Activated CD4-positive, alpha-beta T cell treated with anti-CD3 and anti-CD28 coated beads, Interleukin-2, amount 50 U/mL, for 24 hours (primary cell): ENCODE data around the gene POLR2L.

ENCODE experiments used
- DNase-seq, 2 donors: peaks; one replicate each; pipeline ENCODE4 v3.0.0-alpha.2; 2020; ENCODE audit warnings: low read depth in 1 of 2, low spot score in 1 of 2

The POLR2L gene

GRCh38 chr11:813456-814096 lies 28.8 kb downstream of the POLR2L start:
- DNase-seq = no peak

- DNase-seq = no peak
Observed at GRCh38 chr11:813072-813455, 29.3 kb downstream of the POLR2L start.

DNA sequence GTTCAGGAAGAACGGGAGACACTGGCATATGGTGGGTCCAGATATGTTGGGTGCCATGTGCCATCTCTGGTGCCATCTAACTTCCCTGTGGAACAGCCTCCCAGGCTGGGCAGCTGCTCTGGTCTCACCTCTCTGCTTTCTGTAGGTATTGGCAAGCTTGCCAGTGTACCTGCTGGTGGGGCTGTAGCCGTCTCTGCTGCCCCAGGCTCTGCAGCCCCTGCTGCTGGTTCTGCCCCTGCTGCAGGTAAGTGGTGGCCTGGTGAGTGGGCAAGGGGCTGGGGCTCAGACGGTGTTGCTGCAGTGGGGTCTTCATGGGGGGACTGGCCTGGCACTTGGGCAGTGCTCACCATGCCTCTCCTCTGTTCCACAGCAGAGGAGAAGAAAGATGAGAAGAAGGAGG lies 29.9 kb downstream of the POLR2L start:
- no peak for DNase-seq

DNA sequence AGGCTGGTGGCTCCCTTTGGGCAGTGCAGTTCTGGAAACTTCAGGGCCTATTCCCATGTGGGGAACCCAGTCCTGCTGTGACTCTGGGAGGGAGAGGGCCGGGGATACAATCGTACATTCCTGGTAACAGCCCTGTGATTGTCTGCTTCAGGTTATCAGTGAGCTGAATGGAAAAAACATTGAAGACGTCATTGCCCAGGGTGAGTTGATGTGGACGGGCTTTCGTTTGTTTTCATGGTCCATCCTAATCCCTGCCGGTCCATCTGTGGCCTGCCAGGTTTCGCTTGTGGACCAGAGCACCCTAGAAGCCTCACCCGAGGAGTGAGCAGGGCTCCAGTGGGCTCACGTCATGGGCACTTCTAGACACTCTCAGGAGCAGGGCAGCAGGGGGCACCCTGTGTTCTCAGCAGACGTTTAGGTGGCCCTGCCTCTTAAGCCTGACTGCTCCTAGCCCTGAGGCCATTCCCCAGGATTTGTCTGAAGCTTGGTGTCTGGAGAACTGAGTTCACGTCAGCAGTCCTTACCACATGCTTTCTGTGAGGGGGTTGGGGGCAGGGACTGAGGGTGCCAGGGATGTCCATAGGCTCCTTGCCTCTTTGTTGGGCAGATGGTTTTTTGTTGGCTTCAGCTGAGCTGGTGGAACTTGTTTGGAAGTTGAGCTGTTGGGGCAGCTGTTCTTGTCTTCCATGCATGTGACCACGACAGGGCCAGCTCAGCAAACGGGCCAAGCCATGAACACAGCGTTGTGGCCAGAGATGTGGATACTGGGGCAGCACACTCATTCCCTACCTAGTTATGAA lies 30.7 kb downstream of the POLR2L start:
- DNase-seq = no peak

DNA sequence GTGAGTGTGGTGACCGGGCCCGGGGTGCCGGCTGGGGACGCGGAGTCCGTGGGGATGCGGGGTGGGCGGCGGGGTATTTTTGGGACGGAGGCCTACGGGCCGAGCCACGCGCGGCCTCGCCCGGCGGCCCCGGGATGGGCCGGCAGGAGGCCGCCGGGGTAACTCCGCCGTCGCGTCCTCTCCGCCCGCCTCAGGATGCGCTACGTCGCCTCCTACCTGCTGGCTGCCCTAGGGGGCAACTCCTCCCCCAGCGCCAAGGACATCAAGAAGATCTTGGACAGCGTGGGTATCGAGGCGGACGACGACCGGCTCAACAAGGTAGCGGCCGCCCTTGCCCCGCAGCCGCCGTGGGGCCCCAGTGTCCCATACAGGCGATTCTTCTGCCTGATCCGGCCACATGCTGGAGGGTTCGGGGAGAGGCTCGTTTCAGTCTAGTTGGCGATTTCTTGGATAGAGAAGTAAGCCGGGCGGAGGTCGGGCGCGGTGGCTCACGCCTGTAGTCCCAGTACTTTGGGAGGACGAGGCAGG lies 32.2 kb downstream of the POLR2L start:
- no peak for DNase-seq

- DNase-seq = peak; percentile 97 to 98
Observed at GRCh38 chr11:809287-810039, 32.9 kb downstream of the POLR2L start, which contains the start of gene RPLP2. TSS of gene RPLP2 (plus strand) at chr11:809967. CDS start at chr11:810235, 268 bp downstream.

DNA sequence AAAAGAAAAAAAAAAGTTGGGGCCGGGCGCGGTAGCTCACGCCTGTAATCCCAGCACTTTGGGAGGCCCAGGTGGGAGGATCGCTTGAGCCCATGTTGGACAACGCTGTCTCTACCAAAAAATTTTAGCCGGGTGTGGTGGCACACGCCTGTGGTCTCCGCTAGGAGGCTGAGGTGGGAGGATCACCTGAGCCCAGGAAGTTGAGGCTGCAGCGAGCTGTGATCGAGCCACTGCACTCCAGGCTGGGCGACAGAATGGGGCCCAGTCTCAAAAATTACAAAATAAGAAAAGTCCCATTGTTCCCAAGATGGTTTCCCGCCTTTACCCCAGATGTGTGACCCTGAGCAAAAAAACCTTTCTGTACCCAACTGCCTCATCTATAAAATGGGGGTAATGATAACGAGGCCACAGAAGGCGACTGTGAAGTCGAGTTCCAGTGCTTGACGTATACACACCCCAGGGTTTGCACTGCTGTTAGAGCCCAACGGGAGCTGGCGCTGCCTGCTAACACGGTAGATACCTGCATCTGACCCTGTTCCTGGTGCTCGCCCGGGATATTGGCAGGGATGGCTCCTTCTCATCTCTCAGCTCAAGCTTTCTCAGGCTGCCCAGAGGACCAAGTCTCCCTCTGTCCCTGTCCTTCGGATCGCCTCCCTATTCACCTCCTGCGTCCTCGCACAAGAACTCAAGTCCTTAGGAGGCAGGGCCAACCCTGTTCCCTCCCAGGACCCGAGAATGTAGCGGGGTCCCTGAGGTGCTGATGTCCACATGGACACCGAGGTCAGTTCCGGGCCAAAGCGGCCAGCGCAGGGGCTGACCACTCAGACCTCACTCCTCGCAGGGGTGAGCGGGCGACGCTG lies 33.7 kb downstream of the POLR2L start:
- no peak for DNase-seq

DNA sequence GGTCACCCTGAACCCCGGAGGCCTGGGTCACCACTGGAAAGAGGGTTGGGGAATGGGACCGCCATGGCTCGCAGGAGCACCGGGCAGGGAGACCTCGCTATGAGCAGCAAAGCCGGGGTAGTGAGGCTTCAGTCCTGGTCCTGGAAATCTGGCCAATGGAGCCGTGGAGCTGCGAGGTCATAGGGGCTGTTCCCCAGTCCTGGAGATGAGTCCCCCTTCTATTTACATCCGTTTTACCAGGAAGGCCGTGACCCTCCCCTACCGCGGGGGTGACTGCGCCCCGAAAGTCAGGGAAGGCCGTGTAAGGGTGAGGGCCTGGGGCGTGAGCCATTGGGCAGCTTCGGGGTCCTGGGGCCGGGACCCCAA lies 37.7 kb downstream of the POLR2L start:
- no peak for DNase-seq

DNA sequence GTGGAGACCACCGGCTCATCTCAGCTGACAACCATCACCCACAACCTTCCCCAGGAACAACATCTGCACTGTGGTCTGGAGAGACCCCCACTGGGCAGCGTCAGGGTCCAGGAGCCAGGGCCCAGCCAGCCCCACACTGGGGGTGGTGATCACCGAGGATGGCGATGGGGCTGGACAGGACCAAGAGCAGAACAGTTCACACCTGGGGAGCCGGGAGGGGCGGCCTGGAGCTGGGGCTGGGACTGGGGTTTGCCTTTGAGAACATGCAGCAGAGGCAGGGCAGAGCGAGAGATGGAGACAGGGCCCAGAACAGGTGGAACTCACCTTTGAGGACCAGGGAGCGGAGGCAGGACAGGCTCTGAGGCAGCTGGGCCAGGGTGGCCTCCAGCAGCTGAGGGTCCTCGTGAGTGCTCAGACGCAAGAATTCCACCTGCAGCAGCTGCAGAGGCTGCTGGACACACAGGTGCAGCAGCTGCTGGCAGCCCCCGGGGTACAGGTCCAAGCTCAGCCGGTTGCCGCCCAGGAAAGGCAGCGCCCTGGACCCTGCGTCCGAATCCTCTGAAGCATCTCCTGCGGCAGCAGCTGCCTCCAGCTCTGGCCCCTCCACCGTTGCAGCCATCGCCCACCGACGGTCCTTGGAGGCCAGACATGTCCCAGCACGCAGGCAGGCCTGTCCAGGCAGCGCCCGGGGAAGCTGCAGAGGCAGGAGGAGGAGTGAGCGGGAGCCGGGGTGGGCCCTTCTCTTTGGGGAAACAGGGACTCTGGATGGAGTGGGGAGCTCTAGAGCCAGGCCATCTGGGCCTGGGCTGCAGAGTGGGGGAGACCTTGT lies 38.3 kb downstream of the POLR2L start:
- no peak for DNase-seq

DNA sequence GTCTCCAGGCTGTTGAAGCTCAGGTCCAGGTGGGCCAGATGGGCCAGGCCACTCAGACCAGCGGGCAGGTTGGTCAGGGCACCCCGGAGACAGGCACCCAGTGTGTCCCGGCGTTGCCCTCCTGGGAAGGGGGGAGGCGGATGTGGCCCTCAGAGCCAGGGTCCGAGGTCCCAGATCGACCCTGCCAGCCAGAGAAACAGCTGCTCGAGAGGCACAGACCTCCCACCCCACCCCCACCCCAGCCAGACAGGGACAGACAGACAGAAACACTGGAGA lies 38.9 kb downstream of the POLR2L start:
- DNase-seq = no peak

- DNase-seq = no peak
Observed at GRCh38 chr11:802693-803466, 39.4 kb downstream of the POLR2L start.

DNA sequence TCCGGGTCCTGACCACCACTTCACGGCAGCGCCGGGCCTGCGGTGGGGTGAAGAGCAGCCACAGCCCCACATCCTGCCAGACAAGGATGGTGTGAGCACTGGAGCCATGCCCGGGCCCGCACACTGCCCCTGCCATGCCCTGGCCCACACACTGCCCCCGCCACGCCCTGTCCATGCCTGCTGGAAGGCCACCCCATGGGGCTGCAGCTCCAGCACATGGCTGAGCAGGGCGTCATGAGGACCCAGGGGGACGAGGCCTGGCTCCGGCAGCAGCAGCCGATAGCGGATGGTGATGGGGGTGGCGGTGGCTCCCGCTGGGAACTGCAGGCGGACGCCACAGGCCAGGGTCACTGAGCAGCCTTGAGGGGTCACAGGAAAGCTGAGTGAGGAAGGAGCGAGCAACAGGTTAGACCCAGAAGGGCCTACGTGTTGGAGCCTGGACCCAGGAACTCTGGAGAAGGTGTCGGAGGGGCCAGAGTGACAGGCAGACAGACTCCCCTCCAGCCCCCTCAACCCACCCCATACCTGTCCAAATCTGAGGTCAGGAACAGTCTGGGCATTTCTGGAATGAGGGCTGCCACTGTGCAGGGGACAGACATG lies 40.2 kb downstream of the POLR2L start:
- DNase-seq = no peak

GRCh38 chr11:801097-801780 lies 41.1 kb downstream of the POLR2L start:
- no peak for DNase-seq

DNA sequence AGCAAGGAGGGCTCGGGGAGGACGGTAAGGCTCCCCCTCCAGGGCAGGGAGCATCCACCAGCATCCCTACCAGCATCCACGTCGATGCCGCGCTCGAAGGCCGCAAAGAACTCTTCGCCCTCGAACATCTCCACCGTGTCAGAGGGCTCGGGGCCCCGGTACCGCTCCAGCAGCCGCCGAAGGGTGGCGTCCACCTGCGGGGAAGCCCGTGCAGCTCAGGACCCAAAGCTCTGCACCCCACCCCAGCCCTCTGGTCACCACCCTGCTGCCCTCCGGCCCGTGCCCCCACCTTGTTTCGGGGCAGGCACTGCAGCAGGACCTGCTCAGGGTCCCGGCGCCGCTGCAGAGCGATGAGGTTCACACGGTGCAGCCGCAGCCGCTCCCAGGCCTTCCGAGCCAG lies 41.9 kb downstream of the POLR2L start:
- no peak for DNase-seq

- no peak for DNase-seq
Observed at GRCh38 chr11:799641-800316, 42.5 kb downstream of the POLR2L start.

GRCh38 chr11:798093-798713 lies 44.1 kb downstream of the POLR2L start, which contains the start of gene SLC25A22:
TSS of gene SLC25A22 (minus strand) at chr11:798281. CDS start at chr11:795006, 3,275 bp downstream.
- DNase-seq = peak; percentile 69 to 74
